ENCODE measurements around the gene S100A5.

- TF ChIP-seq POLR2A (IDR thresholded peaks at IDR 0.05) (no peak), CTCF (IDR thresholded peaks at IDR 0.05) (no peak)
These were observed 8.6 kb downstream of the S100A5 start for GRCh38 chr1:153532181-153532580.
